GM18502 (cell line): ENCODE data around the gene FXN.

Source experiments
- ATAC-seq: cut with Tn5 transposase; IDR thresholded peaks from one replicate; pipeline ENCODE4 v1.9.1; 2021; ENCODE audit warnings: mild to moderate bottlenecking; ENCODE audit not compliant: unreplicated experiment, poor library complexity

Gene FXN

DNA sequence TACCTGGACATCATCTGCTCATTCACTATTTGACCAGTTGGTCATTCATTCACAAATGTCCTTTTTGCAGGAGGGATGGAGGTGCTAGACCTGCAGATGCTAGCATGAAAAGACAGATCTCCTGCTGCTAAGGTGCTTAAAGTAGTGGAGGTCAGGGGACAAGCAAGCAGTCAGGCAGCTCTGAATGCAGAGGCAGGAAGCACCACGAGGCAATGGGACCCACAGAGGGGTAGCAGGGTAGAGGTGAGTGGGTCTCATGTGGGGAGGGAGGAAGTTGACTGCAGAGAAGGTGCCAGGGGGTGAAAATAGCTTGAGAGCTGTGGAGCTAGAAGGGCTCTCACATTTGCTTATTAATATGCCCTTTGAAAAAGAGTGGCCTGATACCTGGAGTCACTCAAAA is 25.2 kb downstream of the FXN start:
- ATAC-seq: no peak

DNA sequence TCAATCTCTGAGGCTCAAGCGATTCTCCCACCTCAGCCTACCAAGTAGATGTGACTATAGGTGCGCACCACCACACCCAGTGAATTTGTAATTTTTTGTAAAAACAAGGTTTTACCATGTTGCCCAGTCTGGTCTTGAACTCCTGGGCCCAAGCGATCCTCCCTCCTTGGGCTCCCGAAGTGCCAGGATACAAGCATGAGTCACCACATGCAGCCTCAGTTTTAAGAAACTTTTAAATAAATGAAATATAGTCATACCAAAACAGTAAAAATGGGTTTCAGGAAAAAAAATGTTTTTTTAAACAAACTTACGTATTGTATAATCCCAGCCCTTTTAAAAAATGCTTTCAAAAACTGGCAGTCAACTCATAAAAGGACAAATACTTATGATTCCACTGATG is 26.6 kb downstream of the FXN start:
- ATAC-seq: no peak

DNA sequence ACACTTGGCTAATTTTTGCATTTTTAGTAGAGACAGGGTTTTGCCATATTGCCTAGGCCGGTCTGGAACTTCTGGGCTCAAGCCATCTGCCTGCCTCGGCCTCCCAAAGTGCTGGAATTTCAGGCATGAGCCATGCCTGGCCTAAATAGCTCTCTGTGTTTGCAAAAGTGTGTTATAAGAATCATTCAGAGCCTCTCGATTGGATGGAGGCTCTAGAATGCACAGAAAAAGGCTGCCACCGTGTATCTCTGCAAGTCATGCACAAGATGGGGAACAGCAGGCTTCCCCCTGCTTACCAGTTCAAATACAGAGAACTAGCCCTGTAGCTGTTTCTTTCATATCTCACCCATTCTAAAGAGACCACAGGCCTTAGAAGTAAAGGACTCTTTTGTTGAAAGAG is 28.3 kb downstream of the FXN start:
- ATAC-seq: no peak

DNA sequence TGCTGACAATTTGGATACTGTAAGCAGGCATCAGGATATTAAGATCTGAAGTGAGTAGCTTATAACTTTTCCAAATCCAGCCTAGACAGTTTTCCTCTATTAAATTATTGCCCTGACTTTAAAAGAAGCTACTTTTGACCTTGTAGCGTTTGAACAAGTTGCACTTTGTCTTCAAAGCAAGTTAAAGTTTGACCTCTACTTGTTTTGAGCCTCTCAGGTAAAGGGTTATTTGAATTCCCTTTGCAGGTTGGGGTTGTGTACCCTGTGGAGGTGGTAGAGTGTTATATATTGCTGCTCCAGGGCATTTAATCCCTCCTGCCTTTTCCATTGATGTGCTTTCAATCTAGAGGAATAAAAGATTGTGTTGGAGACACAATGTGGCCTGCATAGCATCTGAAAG is 30.1 kb downstream of the FXN start:
- ATAC-seq: no peak

DNA sequence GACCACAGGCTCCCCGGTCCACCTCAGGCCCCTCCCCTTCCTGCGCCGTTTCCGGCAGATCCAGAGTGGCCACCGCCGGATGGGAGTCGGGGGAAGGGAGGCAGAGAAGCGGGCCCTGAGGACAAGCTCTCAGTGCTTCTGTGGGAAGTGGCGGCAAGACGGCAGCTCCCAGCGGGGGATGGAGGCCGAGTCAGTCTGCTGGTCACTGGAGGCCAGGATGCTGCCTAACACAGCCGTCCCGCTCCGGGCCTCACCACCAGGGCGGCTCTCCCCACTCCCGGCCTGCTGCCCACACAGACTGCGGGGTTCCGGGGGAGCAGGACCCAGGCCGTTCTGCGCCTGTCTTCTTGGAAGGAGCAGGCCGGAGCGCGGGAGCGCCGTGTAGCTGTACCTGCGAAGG is 31.4 kb downstream of the FXN start:
- ATAC-seq: no peak

DNA sequence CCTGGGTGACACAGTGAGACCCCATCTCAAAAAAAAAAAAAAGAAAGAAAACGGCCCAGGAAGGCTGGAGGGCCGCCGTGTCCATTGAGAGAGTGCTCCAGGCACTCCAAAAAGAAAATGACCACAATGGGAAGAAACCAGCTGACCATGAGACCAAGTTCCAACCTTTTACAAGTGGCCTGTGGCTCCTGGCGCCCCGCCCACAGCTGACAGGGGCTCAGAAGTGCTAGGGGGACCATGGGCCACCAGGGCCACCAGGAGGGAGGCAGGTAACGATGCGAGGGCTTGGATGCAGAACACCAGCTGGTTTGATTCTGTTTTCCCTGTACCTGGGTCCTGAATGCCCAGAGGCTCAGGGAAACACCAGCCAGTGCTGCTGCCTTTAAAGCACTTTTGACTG is 34.6 kb downstream of the FXN start:
- ATAC-seq: no peak

DNA sequence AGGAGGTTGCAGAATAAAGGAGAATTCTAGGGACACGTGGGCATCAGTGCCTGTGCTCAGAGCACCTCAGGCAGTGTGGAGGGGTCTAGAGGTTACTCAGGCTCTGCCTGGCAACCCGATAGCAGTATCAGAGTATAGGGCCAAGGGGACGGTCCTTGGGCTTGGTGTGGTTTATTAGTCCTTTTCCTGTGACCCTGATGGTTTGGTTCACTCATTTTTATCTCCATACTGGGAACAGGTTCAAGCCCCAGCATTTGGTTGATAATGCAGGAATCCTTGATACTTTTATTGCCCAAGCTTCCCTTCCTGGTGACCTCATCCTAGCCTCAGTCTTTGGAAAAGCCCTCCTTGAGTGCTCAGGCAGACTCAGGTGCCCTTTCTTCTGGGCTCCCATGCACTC is 35.5 kb downstream of the FXN start:
- no peak for ATAC-seq

DNA sequence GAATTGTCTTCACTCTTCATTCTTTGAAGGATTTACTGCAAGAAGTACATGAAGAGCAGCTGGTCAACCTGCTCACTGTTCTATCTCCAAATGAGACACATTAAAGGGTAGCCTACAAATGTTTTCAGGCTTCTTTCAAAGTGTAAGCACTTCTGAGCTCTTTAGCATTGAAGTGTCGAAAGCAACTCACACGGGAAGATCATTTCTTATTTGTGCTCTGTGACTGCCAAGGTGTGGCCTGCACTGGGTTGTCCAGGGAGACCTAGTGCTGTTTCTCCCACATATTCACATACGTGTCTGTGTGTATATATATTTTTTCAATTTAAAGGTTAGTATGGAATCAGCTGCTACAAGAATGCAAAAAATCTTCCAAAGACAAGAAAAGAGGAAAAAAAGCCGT is 37.6 kb downstream of the FXN start:
- ATAC-seq: no peak

DNA sequence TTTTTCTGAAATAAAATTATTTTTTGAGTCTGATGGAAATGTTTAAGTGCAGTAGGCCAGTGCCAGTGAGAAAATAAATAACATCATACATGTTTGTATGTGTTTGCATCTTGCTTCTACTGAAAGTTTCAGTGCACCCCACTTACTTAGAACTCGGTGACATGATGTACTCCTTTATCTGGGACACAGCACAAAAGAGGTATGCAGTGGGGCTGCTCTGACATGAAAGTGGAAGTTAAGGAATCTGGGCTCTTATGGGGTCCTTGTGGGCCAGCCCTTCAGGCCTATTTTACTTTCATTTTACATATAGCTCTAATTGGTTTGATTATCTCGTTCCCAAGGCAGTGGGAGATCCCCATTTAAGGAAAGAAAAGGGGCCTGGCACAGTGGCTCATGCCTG is 39.2 kb downstream of the FXN start:
- ATAC-seq: no peak

DNA sequence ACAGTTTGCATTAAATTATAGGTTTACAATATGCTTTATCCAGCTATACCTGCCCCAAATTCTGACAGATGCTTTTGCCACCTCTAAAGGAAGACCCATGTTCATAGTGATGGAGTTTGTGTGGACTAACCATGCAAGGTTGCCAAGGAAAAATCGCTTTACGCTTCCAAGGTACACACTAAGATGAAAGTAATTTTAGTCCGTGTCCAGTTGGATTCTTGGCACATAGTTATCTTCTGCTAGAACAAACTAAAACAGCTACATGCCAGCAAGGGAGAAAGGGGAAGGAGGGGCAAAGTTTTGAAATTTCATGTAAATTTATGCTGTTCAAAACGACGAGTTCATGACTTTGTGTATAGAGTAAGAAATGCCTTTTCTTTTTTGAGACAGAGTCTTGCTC is 41.0 kb downstream of the FXN start:
- no peak for ATAC-seq

DNA sequence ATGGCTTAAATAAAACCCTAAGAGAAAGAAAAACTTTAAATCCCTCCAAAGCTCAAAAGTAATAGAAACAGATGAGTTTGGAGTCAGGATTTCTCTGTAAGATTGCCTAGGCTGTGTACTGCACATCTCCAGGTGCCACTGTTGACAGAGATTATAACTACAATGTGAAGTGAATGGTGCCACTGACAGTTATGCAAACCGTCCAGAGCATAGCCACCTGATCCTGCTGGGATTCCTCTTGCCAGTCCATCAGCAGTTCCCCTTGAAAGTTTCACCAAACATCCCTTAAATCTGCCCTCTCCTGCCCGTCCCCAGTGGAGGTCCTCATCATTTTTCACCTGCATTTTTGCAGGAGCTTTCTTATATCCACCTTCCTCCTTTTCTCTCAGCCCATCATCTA is 42.5 kb downstream of the FXN start:
- ATAC-seq: no peak

DNA sequence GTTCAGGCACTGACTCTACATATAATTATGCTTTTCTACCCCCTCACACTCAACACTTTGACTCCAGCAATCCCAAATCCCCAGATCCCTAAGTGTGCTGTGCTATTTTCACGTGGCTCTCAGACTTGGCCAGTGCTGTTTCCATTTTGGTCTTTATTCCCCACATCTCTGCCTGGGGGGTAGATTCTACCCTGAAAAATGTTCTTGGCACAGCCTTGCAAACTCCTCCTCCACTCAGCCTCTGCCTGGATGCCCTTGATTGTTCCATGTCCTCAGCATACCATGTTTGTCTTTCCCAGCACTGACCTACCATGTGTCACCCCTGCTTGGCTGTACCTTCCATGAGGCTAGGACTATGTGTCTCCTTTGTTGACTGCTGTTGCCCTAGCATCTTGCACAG is 43.0 kb downstream of the FXN start:
- no peak for ATAC-seq

DNA sequence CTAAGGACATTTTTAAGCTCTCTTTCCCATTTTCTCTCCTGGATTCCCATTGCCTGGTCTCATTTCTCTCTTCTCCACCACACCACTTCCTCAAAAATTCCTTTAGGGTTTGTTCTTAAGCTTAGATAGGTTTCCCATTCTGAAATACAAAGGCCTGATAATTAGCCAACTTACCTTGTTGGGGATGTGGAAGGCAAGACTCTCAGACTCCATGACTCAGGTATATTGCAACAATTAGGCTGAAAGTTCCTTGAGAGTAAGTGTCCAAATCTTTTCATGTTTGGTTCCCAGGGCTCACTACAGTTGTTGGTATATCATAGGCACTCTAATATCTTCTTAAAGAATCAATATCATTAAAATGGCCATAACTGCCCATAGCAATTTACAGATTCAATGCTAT is 43.6 kb downstream of the FXN start:
- ATAC-seq: no peak

DNA sequence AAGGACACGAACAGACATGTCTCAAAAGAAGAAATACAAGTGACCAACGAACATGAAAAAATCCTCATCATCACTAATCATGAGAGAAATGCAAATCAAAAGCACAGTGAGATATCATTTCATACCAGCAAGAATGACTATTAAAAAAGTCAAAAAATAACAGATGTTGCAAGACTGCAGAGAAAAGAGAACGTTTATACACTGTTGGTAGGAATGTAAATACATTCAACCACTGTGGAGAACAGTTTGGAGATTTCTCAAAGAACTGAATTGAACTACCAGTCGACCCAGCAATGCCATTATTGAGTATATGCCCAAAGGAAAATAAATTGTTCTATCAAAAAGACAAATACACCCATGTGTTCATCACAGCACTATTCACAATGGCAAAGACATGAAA is 45.7 kb downstream of the FXN start:
- no peak for ATAC-seq

DNA sequence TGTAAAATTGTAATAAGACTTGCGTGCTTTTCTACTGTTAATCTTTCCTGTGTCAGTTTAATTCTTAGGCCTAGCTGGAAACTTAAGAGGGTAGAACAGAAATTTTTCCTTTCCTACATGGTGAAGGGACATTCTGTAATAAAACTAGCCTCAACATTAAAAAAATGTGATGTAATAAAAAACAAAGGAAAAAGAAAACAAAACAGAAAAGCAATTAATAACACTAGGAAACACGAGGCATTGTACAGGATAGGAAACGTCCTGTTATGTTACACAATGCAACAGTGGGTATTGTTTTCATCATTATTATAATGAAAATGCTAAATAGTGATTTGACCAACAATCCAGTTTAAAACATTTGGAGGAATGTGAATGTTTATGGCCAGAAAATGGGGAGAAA is 47.8 kb downstream of the FXN start:
- ATAC-seq: no peak

DNA sequence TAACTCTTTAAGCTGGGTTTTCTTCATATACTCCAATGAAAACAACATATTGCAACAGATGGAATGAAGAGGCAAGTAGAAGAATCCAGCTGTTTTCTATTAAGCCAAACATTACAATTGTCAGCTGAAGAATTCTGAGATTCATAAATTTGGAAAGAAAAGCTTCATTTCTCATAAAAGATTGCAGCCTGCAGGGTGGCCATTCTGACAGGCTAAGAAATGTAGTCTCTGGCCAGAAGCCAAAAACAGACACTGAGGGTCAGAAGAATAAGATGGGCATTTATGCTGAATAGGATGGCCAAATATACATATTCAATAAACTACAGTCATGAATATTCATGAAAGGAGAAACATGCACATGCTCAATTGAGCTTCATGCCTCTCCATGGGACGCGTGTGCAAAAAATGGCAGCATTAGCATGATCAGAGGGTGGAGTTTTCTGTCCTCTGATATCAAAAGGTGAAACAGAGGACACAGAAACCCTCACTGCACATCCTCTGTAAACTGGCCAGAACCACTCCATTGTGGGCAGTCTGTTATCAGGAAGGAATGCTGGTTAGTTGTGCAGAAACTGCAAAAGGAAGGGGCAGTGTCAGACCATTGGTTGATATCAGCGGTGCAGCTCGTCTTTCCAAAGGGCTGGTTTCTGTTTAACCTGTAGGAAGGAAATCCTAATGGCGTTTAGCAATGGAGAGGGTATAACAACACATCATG is 50.2 kb downstream of the FXN start:
- no peak for ATAC-seq

DNA sequence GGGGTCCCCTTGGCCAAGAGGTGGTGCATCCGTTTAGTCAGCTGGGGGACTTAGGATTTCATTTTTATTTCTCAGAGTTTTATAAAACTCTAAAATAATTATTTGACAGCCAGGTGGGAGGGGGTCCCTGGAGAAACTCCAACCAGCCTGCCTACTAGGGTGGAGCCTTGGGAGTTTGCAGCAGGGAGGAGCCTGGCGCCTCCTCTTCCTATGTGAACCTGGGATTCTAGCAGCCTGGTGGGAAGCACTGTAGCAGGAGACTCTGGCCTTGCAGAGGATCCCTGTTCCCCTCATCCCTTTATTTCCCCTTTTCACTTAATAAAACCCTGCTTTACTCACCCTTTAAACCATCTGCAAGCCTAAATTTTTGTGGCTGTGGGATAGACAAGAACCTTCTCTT is 50.8 kb downstream of the FXN start:
- ATAC-seq: no peak

DNA sequence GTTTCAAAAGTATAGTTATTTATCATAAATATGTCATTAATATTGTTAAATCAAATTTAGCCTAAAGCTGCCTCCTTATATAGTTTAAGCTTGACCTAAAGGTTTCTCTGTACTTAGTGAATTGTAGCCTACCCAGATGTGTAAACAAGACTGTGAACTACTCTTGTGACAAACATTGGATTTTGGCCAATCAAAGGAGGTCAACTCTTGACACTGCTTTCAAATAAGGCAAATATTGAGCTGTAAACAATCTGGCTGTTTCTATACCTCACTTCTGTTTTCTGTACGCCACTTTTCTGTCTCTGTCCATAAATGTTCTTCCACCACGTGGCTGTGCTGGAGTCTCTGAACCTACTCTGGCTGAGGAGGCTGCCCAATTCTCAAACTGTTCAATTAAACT is 51.2 kb downstream of the FXN start:
- no peak for ATAC-seq

DNA sequence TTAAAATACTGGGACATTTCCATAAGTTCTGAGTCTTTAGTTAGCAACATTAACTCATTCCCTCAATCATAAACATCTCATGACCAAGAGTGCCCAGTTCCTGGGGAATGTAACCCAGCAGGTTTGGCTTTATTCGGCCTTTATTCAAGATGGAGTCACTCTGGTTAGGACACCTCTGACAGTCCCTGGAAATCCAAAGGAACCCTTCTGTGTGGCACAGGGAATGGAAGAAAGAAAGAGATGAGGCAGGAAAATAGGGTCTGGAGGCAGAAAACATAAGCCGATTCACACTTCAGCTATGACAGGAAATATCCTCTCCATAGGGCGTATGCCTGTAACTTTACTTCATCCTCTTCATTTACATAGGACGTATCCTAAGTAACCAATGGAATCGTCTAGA is 53.5 kb downstream of the FXN start:
- no peak for ATAC-seq

DNA sequence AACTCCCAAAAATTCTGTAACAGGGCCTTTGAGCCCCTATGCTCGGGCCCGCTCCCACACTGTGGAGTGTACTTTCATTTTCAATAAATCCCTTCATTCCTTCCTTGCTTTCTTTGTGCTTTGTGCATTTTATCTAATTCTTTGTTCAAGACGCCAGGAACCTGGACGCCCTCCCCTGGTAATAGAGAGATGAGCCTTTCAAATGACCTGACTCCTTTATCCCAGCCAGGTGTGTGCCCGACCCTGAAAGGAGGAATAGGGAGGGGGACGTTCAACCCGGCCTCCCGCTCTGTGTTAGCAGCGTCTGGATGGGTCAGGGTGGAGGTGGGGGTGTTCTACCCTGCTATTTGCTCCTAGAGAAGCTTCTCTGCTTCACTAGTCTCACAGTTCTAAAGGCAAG is 53.9 kb downstream of the FXN start:
- ATAC-seq: no peak

DNA sequence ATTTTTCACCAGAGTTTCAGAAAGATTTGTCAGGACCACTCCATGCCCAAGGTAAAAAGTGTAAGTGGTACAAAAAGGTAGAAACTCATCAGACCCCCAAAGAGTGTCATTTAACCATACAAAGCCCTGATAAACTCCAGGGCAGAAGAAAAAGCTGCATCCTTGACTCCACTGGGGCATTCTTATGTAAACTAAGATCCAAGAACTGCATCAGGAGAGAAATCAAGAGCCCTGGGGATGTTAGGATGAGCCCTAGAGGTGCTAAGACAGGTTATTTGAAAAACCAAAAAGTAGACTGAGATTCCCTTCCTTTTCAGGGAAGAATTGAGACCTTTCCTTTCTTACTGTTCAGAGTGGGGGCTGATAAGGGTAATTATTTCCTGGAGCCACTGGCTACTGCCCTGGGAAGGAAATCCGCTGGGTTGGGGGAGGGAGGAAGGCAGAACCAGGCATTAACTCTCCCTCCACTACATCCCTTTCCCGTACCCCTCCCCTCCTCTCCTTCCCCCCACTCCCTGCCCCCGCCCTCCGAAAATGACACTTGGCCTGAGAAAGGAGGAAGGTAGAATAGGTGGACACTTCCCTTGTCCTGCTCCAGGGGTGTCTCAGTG is 54.7 kb downstream of the FXN start:
- ATAC-seq: no peak

DNA sequence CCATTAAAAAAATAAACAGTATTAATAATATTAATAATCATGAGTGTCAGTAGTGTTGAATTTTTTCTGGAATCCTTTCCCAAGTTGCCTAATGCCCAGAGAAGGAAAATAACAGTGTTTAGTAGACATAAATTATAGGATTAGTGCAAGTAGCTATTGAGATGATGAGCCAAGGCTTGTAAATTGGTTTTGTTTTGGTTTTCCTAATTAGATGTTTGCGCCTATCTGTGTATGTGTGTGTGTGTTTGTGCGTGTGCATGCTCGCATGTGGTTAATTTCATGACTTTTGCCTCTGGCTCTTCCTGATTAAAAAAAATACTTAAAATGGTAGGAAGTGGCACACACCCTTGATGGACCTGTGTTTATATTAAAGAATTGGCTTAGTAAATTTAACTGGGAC is 55.4 kb downstream of the FXN start:
- no peak for ATAC-seq
